ENCODE results near the gene SZT2.

GRCh38 chr1:43481491-43481890 lies 91.8 kb downstream of the SZT2 start:
- TF ChIP-seq CTCF (IDR thresholded peaks at IDR 0.05 in 8 of 11, conservative IDR thresholded peaks at IDR 0.05 in 3 of 11) (no peak), POLR2A (IDR thresholded peaks at IDR 0.05) (no peak), POLR2AphosphoS5 (IDR thresholded peaks at IDR 0.05) (no peak)

All from spleen (tissue), 7 donors.